H1 (cell line): ENCODE data around the gene ADAMTS17.

Experiments
- CTCF ChIP-seq, 3 experiments: IDR thresholded peaks; 1 replicate in 2 of 3; 2 replicates in 1 of 3; pipeline versions ENCODE4 v1.5.1 to v1.6.1; 2011; ENCODE audit warnings: low read length in 3 of 3, mild to moderate bottlenecking in 3 of 3, inconsistent platforms in 2 of 3, low read depth in 1 of 3, moderate library complexity in 1 of 3; ENCODE audit not compliant: insufficient read depth in 1 of 3; ENCODE audit errors: control extremely low read depth in 1 of 3
- EZH2 ChIP-seq: fragments of 200-600 bp; sonication (generic); IDR thresholded peaks from 2 replicates; pipeline ENCODE4 v1.7.1; 2012; ENCODE audit warnings: low read depth, mild to moderate bottlenecking, moderate library complexity, low read length, inconsistent platforms; ENCODE audit not compliant: severe bottlenecking
- GTF2F1 ChIP-seq: IDR thresholded peaks from 2 replicates; pipeline ENCODE4 v1.6.1; 2012; ENCODE audit warnings: low read depth, low read length, improper control_type of control experiment, borderline replicate concordance
- PHF8 ChIP-seq: fragments of 200-600 bp; sonication (generic); conservative IDR thresholded peaks from 2 replicates; pipeline ENCODE4 v1.7.1; 2012; ENCODE audit warnings: low read depth, mild to moderate bottlenecking, inconsistent platforms, low read length, moderate library complexity
- POLR2A ChIP-seq, 2 experiments: IDR thresholded peaks; 1 replicate in 1 of 2; 2 replicates in 1 of 2; pipeline ENCODE4 v1.6.1; 2011; ENCODE audit warnings: low read depth in 2 of 2, low read length in 2 of 2, mild to moderate bottlenecking in 2 of 2; ENCODE audit errors: control extremely low read depth in 1 of 2
- SRF ChIP-seq: IDR thresholded peaks from 2 replicates; pipeline ENCODE4 v1.6.1; 2011; ENCODE audit warnings: mild to moderate bottlenecking, low read depth, low read length, moderate library complexity

GRCh38 chr15:100043692-100044091, 298.1 kb downstream of the ADAMTS17 start:
- no peak for TF ChIP-seq CTCF (IDR thresholded peaks at IDR 0.05; ENCODE audit: control extremely low read depth in 1 of 3, insufficient read depth in 1 of 3, low read depth in 1 of 3, low read length in 3 of 3)
- no peak for TF ChIP-seq SRF
- TF ChIP-seq EZH2 = no peak
- no peak for TF ChIP-seq PHF8
- no peak for TF ChIP-seq POLR2A (IDR thresholded peaks at IDR 0.05; ENCODE audit: control extremely low read depth in 1 of 2, low read depth in 2 of 2, low read length in 2 of 2)
- no peak for TF ChIP-seq GTF2F1
